ENCODE measurements around the gene CHN2. TPM values are rescaled to one million over a fixed set of nuclear protein-coding genes. Genes with fewer than 3 reads are reported as not detected.

The CHN2 gene
- total and polyA plus RNA-seq, 10 donors = 4.2 to 52.0 (median 28.5) TPM

GRCh38 chr7:29255199-29255878 is 60.8 kb downstream of the CHN2 start:
- TF ChIP-seq, protein P1, sequence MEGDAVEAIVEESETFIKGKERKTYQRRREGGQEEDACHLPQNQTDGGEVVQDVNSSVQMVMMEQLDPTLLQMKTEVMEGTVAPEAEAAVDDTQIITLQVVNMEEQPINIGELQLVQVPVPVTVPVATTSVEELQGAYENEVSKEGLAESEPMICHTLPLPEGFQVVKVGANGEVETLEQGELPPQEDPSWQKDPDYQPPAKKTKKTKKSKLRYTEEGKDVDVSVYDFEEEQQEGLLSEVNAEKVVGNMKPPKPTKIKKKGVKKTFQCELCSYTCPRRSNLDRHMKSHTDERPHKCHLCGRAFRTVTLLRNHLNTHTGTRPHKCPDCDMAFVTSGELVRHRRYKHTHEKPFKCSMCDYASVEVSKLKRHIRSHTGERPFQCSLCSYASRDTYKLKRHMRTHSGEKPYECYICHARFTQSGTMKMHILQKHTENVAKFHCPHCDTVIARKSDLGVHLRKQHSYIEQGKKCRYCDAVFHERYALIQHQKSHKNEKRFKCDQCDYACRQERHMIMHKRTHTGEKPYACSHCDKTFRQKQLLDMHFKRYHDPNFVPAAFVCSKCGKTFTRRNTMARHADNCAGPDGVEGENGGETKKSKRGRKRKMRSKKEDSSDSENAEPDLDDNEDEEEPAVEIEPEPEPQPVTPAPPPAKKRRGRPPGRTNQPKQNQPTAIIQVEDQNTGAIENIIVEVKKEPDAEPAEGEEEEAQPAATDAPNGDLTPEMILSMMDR (IDR thresholded peaks at IDR 0.05 in 8 of 11, conservative IDR thresholded peaks at IDR 0.05 in 3 of 11) = no peak
- TF ChIP-seq POLR2A (IDR thresholded peaks at IDR 0.05) (no peak), POLR2AphosphoS5 (IDR thresholded peaks at IDR 0.05) (no peak)
- no peak overlapping the region for H3K4me3 ChIP-seq
- 70 to 95% (median 88%) methylated on average over 6 of the region's 6 CpGs for WGBS, 5 donors
- no peaks in the 10 kb centered on the region for H3K9me3 ChIP-seq
- H3K4me1 ChIP-seq = peaks cover 0 to 7% (median 0%) of the 10 kb centered on the region in 6 donors
- no peak for DNase-seq
- H3K27me3 ChIP-seq (replicated peaks in 1 of 7) = no peaks in the 10 kb centered on the region
- no peaks in the 10 kb centered on the region for H3K36me3 ChIP-seq
- intact Hi-C loops (cut with DNase I; ENCODE audit: low total_unique reads) = no loop called here
- H3K27ac ChIP-seq = no peak overlapping the region

DNA sequence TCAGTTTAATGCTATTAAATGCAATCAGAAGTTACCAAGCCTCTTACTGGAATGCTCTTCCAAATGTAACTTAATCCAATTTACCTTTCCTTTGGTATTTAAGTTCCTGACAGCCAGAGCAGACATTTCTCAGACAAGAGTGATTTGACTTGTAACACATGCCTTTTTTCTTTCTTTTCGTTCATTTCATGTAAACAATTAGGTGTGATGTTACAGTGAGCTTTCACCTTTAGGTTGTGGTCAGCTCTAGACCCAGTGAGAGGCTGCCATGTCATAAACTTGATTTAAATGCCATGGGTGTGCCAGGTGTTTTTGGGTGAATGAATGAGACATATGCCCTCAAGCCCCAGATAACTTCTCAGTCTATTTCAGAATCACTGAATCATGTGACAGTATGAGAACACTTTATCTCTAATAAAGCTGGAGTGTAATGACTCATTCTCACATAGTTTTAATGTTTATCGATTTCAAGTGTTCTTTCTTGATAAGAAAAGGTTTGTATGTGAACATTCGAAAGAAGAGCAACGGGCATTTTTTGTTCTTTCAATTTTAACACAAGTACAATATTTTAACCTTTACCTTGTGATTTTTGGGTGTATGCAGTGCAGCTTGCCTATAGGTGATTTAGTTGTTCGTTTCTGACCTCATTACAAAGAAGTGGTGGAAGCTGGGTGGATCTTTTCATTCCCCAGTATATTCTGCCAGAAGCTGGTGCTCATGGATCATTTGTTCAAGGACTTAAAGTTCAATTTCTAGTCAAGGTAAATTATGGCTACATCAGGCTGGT is 61.5 kb downstream of the CHN2 start:
- no peak for DNase-seq
- intact Hi-C loops (cut with DNase I; ENCODE audit: low total_unique reads) = no loop called here
- Histone ChIP-seq H3K9me3 (no peaks in the 10 kb centered on the region), H3K27me3 (replicated peaks in 1 of 7) (no peaks in the 10 kb centered on the region), H3K4me1 (no peaks in the 10 kb centered on the region), H3K4me3 (no peak overlapping the region), H3K27ac (no peak overlapping the region), H3K36me3 (no peaks in the 10 kb centered on the region)
- no peak for TF ChIP-seq POLR2AphosphoS5 (IDR thresholded peaks at IDR 0.05)
- TF ChIP-seq POLR2A (IDR thresholded peaks at IDR 0.05) = no peak
- TF ChIP-seq, protein P1 (IDR thresholded peaks at IDR 0.05 in 8 of 11, conservative IDR thresholded peaks at IDR 0.05 in 3 of 11) = no peak
- 44 to 63% (median 48%) methylated on average over 5 of the region's 5 CpGs for WGBS, 5 donors

DNA sequence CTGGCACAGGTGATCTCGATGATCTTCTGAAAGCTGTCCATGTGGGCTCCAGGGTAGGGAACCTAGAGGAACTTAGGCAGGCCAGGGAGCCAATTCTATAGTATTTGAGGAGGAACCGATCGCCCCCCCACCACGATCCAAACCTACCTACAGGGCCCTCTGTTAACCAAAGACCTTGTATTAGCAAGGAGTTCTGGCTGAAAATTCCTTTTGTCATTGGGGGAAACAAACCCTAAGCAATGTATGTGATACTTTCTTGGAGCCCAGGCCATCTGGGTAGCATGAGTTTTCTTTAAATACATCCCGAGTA is 62.1 kb downstream of the CHN2 start:
- TF ChIP-seq, protein P1 (IDR thresholded peaks at IDR 0.05 in 8 of 11, conservative IDR thresholded peaks at IDR 0.05 in 3 of 11) = no peak
- no peak for TF ChIP-seq POLR2AphosphoS5 (IDR thresholded peaks at IDR 0.05)
- TF ChIP-seq POLR2A (IDR thresholded peaks at IDR 0.05) = no peak
- Histone ChIP-seq H3K4me3 (no peak overlapping the region), H3K4me1 (no peaks in the 10 kb centered on the region), H3K36me3 (no peaks in the 10 kb centered on the region), H3K9me3 (no peaks in the 10 kb centered on the region), H3K27me3 (replicated peaks in 1 of 7) (no peaks in the 10 kb centered on the region), H3K27ac (no peak overlapping the region)
- WGBS, 5 donors = 91 to 98% (median 97%) methylated on average over 5 of the region's 5 CpGs
- intact Hi-C loops (cut with DNase I; ENCODE audit: low total_unique reads) = no loop called here
- no peak for DNase-seq

DNA sequence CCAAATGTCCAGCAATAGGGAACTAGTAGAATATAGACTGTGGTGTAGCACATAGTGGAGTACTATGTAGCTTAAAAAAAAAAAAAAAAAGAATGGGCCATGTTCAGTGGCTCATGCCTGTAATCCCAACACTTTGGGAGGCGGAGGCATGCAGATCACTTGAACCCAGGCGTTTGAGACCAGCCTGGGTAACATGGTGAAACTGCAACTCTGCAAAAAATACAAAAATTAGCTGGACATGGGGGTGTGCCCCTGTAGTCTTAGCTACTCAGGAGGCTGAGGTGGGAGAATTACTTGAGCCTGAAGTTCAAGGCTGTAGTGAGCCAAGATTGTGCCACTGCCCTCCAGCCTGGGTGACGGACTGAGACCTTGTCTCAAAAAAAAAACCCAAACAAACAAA is 64.4 kb downstream of the CHN2 start:
- TF ChIP-seq, protein P1 (IDR thresholded peaks at IDR 0.05 in 8 of 11, conservative IDR thresholded peaks at IDR 0.05 in 3 of 11) = no peak
- TF ChIP-seq POLR2AphosphoS5 (IDR thresholded peaks at IDR 0.05) (no peak), POLR2A (IDR thresholded peaks at IDR 0.05) (no peak)
- WGBS, 5 donors = 89 to 97% (median 93%) methylated on average over 3 of the region's 3 CpGs
- Histone ChIP-seq H3K4me1 (no peaks in the 10 kb centered on the region), H3K27ac (no peak overlapping the region), H3K9me3 (no peaks in the 10 kb centered on the region), H3K27me3 (replicated peaks in 1 of 7) (no peaks in the 10 kb centered on the region), H3K4me3 (no peak overlapping the region), H3K36me3 (peaks cover 0 to 4% (median 0%) of the 10 kb centered on the region in 6 donors)
- intact Hi-C loops (cut with DNase I; ENCODE audit: low total_unique reads) = no loop called here
- DNase-seq = no peak

Measured in spleen (tissue), 11 donors.